ENCODE results near the gene ADAM8.

ADAM8 gene

GRCh38 chr10:133249975-133250754 lies 26.5 kb downstream of the ADAM8 start:
- DNase-seq: no peak
- Histone ChIP-seq H3K79me2 (ENCODE audit: insufficient read depth, low read length) (no peaks in the 10 kb centered on the region), H2AFZ (ENCODE audit: low read depth, low read length) (no peak overlapping the region), H4K20me1 (ENCODE audit: insufficient read depth, low read length) (no peaks in the 10 kb centered on the region), H3K27ac (ENCODE audit: low read length) (no peak overlapping the region), H3K4me1 (ENCODE audit: insufficient read depth, low read length) (no peaks in the 10 kb centered on the region), H3K4me2 (ENCODE audit: insufficient read depth, low read length) (no peak overlapping the region), H3K36me3 (ENCODE audit: insufficient read depth, low read length) (no peaks in the 10 kb centered on the region), H3K4me3 (ENCODE audit: low read depth in 1 of 2, low read length in 2 of 2) (no peak overlapping the region), H3K27me3 (ENCODE audit: insufficient read depth, low read length, poor library complexity) (no peaks in the 10 kb centered on the region), H3K9me3 (ENCODE audit: insufficient read depth, low read length, severe bottlenecking) (no peaks in the 10 kb centered on the region), H3K9ac (ENCODE audit: low read depth, low read length) (no peak overlapping the region)
- no peak for TF ChIP-seq EZH2 (IDR thresholded peaks at IDR 0.05; ENCODE audit: borderline replicate concordance, low read depth, low read length, severe bottlenecking)
- TF ChIP-seq CTCF (IDR thresholded peaks at IDR 0.05; ENCODE audit: borderline replicate concordance, extremely low read depth, low read length, poor library complexity, severe bottlenecking): no peak
- ATAC-seq (ENCODE audit: insufficient read depth, low read depth): no peak

GRCh38 chr10:133249094-133249780 lies 27.4 kb downstream of the ADAM8 start:
- Histone ChIP-seq H3K4me2 (ENCODE audit: insufficient read depth, low read length) (no peak overlapping the region), H3K27ac (ENCODE audit: low read length) (no peak overlapping the region), H4K20me1 (ENCODE audit: insufficient read depth, low read length) (no peaks in the 10 kb centered on the region), H3K36me3 (ENCODE audit: insufficient read depth, low read length) (no peaks in the 10 kb centered on the region), H2AFZ (ENCODE audit: low read depth, low read length) (no peak overlapping the region), H3K9ac (ENCODE audit: low read depth, low read length) (no peak overlapping the region), H3K4me3 (ENCODE audit: low read depth in 1 of 2, low read length in 2 of 2) (no peak overlapping the region), H3K27me3 (ENCODE audit: insufficient read depth, low read length, poor library complexity) (no peaks in the 10 kb centered on the region), H3K79me2 (ENCODE audit: insufficient read depth, low read length) (no peaks in the 10 kb centered on the region), H3K9me3 (ENCODE audit: insufficient read depth, low read length, severe bottlenecking) (no peaks in the 10 kb centered on the region), H3K4me1 (ENCODE audit: insufficient read depth, low read length) (no peaks in the 10 kb centered on the region)
- no peak for DNase-seq
- TF ChIP-seq CTCF (IDR thresholded peaks at IDR 0.05; ENCODE audit: borderline replicate concordance, extremely low read depth, low read length, poor library complexity, severe bottlenecking): peak; percentile 10
- TF ChIP-seq EZH2 (IDR thresholded peaks at IDR 0.05; ENCODE audit: borderline replicate concordance, low read depth, low read length, severe bottlenecking): no peak
- ATAC-seq (ENCODE audit: insufficient read depth, low read depth): no peak

DNA sequence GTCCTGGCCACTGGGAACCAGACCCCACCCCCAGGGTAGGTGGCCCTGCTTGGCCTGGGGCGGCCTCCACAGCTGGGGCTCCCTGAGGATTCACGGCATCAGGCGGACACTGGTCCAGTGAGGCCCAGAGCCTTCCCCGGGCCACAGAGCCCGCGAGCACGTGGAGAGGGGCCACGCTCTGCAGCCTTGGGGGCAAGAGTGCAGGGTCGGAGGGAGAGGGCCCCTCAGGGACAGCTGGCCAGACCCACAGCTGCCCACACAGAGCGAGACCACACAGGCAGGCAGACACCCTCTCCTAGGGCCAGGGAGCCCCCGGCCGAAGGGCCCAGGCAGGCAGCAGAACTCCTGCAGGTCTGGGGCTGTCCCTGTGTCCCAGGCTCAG lies 28.3 kb downstream of the ADAM8 start:
- no peaks in the 10 kb centered on the region for H3K27me3 ChIP-seq (ENCODE audit: insufficient read depth, low read length, poor library complexity)
- ATAC-seq (ENCODE audit: insufficient read depth, low read depth): no peak
- no peak for TF ChIP-seq CTCF (IDR thresholded peaks at IDR 0.05; ENCODE audit: borderline replicate concordance, extremely low read depth, low read length, poor library complexity, severe bottlenecking)
- TF ChIP-seq EZH2 (IDR thresholded peaks at IDR 0.05; ENCODE audit: borderline replicate concordance, low read depth, low read length, severe bottlenecking): no peak

More for the DNA sequence above, 28.3 kb downstream of the ADAM8 start:
- Histone ChIP-seq H3K4me3 (ENCODE audit: low read depth in 1 of 2, low read length in 2 of 2) (no peak overlapping the region), H3K9ac (ENCODE audit: low read depth, low read length) (no peak overlapping the region), H3K4me1 (ENCODE audit: insufficient read depth, low read length) (no peaks in the 10 kb centered on the region), H4K20me1 (ENCODE audit: insufficient read depth, low read length) (no peaks in the 10 kb centered on the region), H2AFZ (ENCODE audit: low read depth, low read length) (no peak overlapping the region), H3K79me2 (ENCODE audit: insufficient read depth, low read length) (no peaks in the 10 kb centered on the region), H3K36me3 (ENCODE audit: insufficient read depth, low read length) (no peaks in the 10 kb centered on the region), H3K27ac (ENCODE audit: low read length) (no peak overlapping the region), H3K4me2 (ENCODE audit: insufficient read depth, low read length) (no peak overlapping the region), H3K9me3 (ENCODE audit: insufficient read depth, low read length, severe bottlenecking) (no peaks in the 10 kb centered on the region)
- no peak for DNase-seq

Data from DND-41 (cell line).